ENCODE results near the gene NAIF1.
A peak's percentile ranks its signal among the peaks of the same experiment; 100 is the strongest.

NAIF1 gene

GRCh38 chr9:128102196-128102595, 35.1 kb upstream of the NAIF1 start:
- DNase-seq (ENCODE audit: low read depth in 3 of 3) = no peak

- DNase-seq (ENCODE audit: low read depth in 3 of 3) = no peak
These were observed 34.6 kb upstream of the NAIF1 start for GRCh38 chr9:128101690-128102089.

DNA sequence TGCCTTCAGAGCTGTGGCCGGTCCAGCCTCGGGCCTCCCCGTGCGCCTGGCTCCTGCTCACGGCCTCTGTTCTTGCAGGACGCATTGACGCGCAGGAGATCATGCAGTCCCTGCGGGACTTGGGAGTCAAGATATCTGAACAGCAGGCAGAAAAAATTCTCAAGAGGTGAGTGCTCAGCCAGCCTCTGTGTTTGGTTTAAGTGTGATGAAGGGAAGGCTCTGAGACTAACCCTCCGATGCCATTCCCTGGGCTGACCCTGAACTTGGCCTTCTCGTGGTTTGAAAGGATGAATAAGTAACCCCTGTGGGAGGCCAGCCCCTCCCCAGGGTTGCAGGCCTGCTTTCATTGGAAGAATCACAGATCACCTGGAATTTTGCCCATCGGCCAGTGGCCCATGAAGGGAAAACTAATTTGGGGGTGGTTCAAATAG, 34.1 kb upstream of the NAIF1 start:
- DNase-seq (ENCODE audit: low read depth in 3 of 3) = no peak

GRCh38 chr9:128100581-128100980, 33.5 kb upstream of the NAIF1 start:
- DNase-seq (ENCODE audit: low read depth in 3 of 3) = no peak

- DNase-seq (ENCODE audit: low read depth in 3 of 3) = no peak
These were observed 32.9 kb upstream of the NAIF1 start for GRCh38 chr9:128099932-128100491.

DNA sequence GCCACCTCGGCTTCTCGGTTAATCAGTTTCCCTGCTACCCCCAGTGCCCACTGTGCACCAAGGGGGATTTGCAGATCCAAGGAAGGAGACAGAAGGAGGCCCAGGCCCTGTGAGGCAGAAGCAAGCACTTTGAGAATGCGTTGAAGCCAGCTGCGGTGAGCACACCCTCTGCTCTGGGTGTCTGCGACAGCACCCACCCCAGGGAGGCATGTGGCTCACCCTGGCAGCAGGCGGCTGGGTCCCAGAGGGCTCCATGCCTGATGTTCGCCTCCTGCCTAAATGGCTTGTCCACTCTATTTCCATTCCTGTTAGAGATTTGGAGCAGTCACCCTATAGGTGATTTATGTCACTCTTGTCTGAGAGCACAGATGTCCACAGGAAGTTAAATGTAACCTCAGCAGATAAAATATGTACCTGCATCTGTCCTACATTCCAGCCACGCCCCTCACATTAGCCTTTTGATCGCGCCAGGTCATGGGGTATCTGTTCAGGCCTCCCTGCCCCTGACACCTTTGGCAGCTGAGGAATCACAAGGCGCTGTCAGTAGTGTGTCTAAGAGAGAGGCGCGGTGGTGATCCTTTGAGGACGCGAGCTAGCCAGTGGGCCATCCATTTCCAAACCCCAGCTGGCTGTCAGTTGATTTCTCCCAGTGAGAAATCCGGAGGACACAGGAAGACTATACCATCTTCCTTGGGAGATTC, 32.3 kb upstream of the NAIF1 start:
- no peak for DNase-seq (ENCODE audit: low read depth in 3 of 3)

GRCh38 chr9:128098297-128099230, 31.4 kb upstream of the NAIF1 start:
- DNase-seq (ENCODE audit: low read depth in 3 of 3) = peak; percentile 25 to 52 (median 41)

- DNase-seq (ENCODE audit: low read depth in 3 of 3) = no peak
These were observed 30.6 kb upstream of the NAIF1 start for GRCh38 chr9:128097543-128098296.

GRCh38 chr9:128096616-128097536, 29.8 kb upstream of the NAIF1 start:
- no peak for DNase-seq (ENCODE audit: low read depth in 3 of 3)

GRCh38 chr9:128094950-128095544, 27.9 kb upstream of the NAIF1 start:
- DNase-seq (ENCODE audit: low read depth in 3 of 3) = no peak

DNA sequence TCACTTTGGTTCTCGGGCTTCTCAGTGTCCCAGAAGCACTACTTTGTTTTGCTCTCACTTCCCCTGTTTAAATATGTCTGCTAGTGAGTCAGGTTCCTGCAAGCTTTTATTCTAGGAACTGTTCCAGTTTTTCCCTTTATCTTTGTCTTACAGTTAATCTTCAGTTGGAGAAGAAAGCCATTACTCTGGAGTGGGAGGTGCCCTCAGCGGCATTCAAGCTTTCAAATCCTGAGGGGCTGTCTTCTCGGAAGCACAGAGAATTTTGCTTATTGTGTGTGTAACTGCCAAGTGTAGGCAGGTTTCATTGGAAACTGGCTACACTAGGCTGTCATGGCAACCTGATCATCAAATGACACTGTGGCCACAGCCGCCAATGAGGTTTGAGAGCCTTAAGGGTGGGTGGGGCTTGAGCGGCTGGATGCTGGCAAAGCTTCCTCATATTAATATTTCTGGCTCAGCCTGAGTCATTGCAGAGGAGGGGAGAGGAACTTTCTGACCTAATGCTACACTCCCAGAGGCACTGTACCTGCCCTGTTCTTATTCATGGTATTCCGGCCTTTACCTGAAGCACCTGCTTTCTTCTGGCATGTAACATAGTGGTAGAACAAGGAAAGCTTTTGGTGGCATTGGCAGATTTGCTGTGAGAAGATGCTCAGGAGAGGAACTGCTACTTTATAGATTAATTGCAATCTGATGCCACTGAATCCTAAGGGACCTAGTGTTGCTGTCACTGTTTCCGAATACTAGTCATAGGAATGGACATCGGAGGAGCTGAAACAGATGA, 27.2 kb upstream of the NAIF1 start:
- peak; percentile 44 to 63 (median 63) for DNase-seq (ENCODE audit: low read depth in 3 of 3)

DNA sequence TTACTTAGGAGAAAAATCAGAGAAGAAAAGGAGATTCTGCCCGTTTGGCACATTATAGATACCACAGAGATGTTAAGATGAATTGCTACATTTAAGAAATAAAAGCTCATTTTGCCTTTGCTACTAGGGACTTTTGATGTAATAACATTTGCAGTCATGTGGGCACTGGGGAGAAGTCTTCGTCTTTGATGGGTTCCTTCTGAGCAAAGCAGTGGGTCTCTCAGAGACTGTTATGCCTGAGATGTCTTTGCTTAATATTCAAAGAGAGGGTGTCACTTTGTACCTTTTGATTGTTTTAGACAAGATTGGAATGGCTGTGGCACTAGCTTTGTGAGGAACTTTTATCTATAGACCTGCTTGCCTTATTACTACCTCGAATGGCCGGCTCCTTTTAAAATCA, 25.9 kb upstream of the NAIF1 start:
- DNase-seq (ENCODE audit: low read depth in 3 of 3) = no peak

DNA sequence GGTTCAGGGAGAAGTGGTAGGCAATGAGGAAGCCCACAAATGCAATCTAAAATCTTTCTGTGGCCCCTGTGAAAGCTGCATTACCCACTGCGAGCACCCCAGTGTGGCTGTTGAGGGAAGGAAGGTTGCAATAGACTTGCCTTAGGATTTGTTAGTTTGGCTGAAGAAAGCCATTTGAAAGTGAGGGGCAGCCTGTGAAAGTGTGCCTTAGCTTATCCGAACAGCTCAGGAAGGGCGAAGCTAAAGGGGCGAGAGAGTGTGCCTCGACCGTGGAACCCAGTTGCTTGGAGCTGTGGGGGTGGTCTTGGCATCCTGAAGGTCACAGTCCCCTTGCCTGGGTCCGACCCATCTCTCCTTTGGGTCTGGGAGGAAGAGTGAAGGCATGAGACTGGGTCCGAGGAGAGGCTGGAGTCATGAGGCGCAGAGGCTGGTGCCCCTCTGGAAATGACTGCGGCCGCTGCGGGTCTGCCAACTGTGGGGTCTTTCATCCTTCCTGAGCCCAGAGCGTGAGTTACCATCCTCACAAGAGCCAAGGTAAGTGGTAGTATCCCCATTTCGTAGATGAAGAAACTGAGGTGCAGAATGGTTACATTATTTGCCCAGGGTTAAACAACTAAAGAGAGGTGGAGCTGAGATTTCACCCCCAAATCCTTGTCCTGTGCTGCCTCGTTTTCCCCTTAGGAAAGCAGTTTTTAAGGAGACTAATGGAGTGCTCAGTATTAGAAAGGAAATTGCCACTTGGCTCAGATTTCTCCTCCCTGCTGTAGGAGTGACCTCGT, 25.3 kb upstream of the NAIF1 start:
- DNase-seq (ENCODE audit: low read depth in 3 of 3) = no peak

- DNase-seq (ENCODE audit: low read depth in 3 of 3) = no peak
These were observed 24.5 kb upstream of the NAIF1 start for GRCh38 chr9:128091571-128091970.

- DNase-seq (ENCODE audit: low read depth in 3 of 3) = no peak
These were observed 24.0 kb upstream of the NAIF1 start for GRCh38 chr9:128091144-128091543.

DNA sequence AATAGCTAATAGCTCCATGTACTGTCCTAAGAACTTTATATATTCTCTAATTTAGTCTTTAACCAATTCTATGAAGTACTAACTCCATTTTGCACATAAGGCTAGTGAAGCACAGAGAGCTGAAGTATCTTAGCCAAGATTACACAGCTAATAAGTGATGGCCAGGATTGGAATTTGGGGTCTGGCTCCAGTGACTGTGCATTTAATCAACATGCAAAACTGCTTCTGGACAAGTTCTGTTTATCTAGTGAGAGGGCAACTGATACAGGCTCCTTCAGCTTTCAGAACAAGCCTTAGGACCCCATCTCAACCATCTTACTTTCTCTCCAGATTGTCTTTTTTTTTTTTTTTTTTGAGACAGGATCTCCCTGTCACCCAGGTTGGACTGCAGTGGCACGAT, 22.2 kb upstream of the NAIF1 start:
- DNase-seq (ENCODE audit: low read depth in 3 of 3) = no peak

GRCh38 chr9:128088253-128088945, 21.3 kb upstream of the NAIF1 start:
- DNase-seq (ENCODE audit: low read depth in 3 of 3) = no peak

DNA sequence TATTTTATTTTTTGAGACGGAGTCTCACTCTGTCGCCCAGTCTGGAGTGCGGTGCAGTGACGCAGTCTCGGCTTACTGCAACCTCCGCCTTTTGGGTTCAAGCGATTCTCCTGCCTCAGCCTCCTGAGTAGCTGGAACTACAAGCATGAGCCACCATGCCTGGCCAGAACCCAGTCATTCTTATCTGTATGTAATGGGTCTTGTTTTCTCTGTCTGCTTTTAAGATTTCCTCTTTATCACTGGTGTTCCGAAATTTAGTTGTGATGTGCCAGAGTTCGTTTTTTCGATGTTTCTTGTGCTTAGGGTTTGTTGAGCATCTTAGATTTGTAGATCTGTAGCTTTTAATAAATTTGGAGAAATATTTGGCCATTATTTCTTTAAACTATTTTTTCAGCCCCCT, 20.1 kb upstream of the NAIF1 start:
- no peak for DNase-seq (ENCODE audit: low read depth in 3 of 3)

All from stimulated activated CD4-positive, alpha-beta T cell treated with anti-CD3 and anti-CD28 coated beads, TNF-alpha, amount 100 ng/mL, for 4 hours (primary cell).